ENCODE data around the gene ACOX3. TPM values are rescaled to one million over a fixed set of nuclear protein-coding genes. Genes with fewer than 3 reads are reported as not detected.

ACOX3 gene
- polyA plus RNA-seq, 1 of the 3 experiments (the other 2 are of a cell fraction) = 8.4 TPM

DNA sequence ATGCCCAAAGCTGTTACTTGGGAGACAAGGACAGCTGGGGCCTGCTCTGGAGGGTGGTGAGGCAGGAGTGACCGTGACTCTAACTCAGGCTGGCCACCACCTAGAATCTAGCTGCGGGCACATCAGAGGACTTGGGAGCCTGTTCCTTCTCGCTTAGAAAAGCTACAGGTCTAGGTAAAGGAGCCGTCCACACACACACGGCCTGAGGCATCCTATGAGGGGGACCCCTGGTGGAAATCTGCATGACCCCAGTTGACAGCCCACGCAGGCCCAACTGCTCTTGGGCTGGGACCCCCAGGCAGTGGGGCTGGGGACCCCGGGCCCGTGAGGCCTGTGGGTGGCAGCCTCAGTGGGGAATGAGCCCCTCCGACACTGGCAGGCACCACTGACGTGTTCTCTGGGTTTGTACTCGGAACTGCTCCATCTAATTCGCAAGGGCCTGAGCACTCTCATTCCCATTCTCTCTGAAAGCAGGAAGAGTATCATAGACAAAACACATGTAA lies 75.6 kb downstream of the ACOX3 start:
- Histone ChIP-seq H3K4me1 (ENCODE audit: control insufficient read depth in 1 of 2, insufficient read depth in 2 of 2, low read depth in 1 of 2, low read length in 1 of 2) (peaks cover 0 to 15% of the 10 kb centered on the region in 2 experiments; a peak in 2 of 4 replicates), H3K4me2 (no peak overlapping the region), H3K4me3 (ENCODE audit: low read depth in 2 of 2, low read length in 1 of 2) (no peak overlapping the region), H4K20me1 (ENCODE audit: insufficient read depth) (no peaks in the 10 kb centered on the region), H2AFZ (ENCODE audit: low read depth) (no peak overlapping the region), H3F3A (replicated peaks; ENCODE audit: insufficient read depth) (no peaks in the 10 kb centered on the region), H3K9me3 (peaks cover 11% of the 10 kb centered on the region; the same call in 1 of the 2 replicates), H3K36me3 (replicated peaks in 1 of 2; ENCODE audit: control insufficient read depth in 1 of 2, insufficient read depth in 2 of 2, low read length in 1 of 2) (no peaks in the 10 kb centered on the region), H3K27me3 (ENCODE audit: insufficient read depth) (no peaks in the 10 kb centered on the region), H3K9me2 (no peaks in the 10 kb centered on the region), H3K9ac (no peak overlapping the region), H3K79me2 (ENCODE audit: insufficient read depth) (no peaks in the 10 kb centered on the region), H3K27ac (ENCODE audit: low read depth in 2 of 2, low read length in 1 of 2) (no peak overlapping the region)
- WGBS (ENCODE audit: low lambda C conversion rate) = 100% methylated on average over 5 of the region's 12 CpGs
- TF ChIP-seq GATA2 (CRISPR knock-in tag; IDR thresholded peaks at IDR 0.05) (no peak), SIN3A (IDR thresholded peaks at IDR 0.05; ENCODE audit: borderline replicate concordance, low read depth, low read length) (no peak), EZH2phosphoT487 (IDR thresholded peaks at IDR 0.05; ENCODE audit: borderline replicate concordance, low read depth) (no peak), EP300 (IDR thresholded peaks at IDR 0.05; ENCODE audit: borderline replicate concordance in 1 of 2, low read depth in 1 of 2, low read length in 1 of 2) (no peak), RXRA (IDR thresholded peaks at IDR 0.05; ENCODE audit: borderline replicate concordance, low read depth) (no peak), CHD2 (IDR thresholded peaks at IDR 0.05; ENCODE audit: low read length, partially characterized antibody) (no peak), FOXM1 (IDR thresholded peaks at IDR 0.05; ENCODE audit: low read depth) (no peak)
- DNase-seq = no peak
- CTCF ChIA-PET = interaction anchor here (0.9 kb wide), 1 partner anchor 38 kb away, joined by 4 read pairs; no protein-coding TSS in a partner anchor
- POLR2A ChIA-PET = no interaction called here

DNA sequence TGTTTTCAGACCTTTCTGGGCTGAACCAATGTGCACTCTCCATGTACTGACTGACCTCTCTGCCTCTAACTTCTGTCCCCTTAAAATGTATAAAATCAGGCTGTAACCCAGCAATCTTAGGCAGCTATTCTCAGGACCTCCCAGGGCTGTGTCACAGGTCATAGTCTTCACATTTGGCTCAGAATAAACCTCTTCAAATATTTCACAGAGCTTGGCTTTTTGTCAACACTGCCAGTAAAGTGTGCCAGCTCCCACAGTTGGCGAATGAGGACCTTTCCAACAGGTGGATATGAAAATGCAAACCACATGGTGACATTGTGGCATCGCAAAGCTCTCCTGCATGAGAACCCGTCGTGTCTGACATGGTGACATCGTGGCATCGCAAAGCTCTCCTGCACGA lies 76.4 kb downstream of the ACOX3 start:
- no peaks in the 10 kb centered on the region for H3K27me3 ChIP-seq (ENCODE audit: insufficient read depth)
- H3K9ac ChIP-seq = no peak overlapping the region
- H3K36me3 ChIP-seq (replicated peaks in 1 of 2; ENCODE audit: control insufficient read depth in 1 of 2, insufficient read depth in 2 of 2, low read length in 1 of 2) = no peaks in the 10 kb centered on the region
- no peak overlapping the region for H3K27ac ChIP-seq (ENCODE audit: low read depth in 2 of 2, low read length in 1 of 2)
- ChIA-PET CTCF (interaction anchor here (1.7 kb wide), 1 partner anchor 39 kb away, joined by 3 read pairs; no protein-coding TSS in a partner anchor), POLR2A (no interaction called here)
- H3K4me2 ChIP-seq = no peak overlapping the region
- no peaks in the 10 kb centered on the region for H3F3A ChIP-seq (replicated peaks; ENCODE audit: insufficient read depth)
- peaks cover 0 to 15% of the 10 kb centered on the region in 2 experiments; a peak in 2 of 4 replicates for H3K4me1 ChIP-seq (ENCODE audit: control insufficient read depth in 1 of 2, insufficient read depth in 2 of 2, low read depth in 1 of 2, low read length in 1 of 2)
- no peaks in the 10 kb centered on the region for H3K79me2 ChIP-seq (ENCODE audit: insufficient read depth)
- H4K20me1 ChIP-seq (ENCODE audit: insufficient read depth) = no peaks in the 10 kb centered on the region
- no peaks in the 10 kb centered on the region for H3K9me2 ChIP-seq
- no peak overlapping the region for H3K4me3 ChIP-seq (ENCODE audit: low read depth in 2 of 2, low read length in 1 of 2)
- DNase-seq = no peak
- peaks cover 11% of the 10 kb centered on the region; the same call in 1 of the 2 replicates for H3K9me3 ChIP-seq
- WGBS (ENCODE audit: low lambda C conversion rate) = 91% methylated on average over 4 of the region's 7 CpGs
- no peak for TF ChIP-seq RAD21 (IDR thresholded peaks at IDR 0.05; ENCODE audit: low read length)
- no peak for TF ChIP-seq MXI1 (IDR thresholded peaks at IDR 0.05; ENCODE audit: low read depth, low read length)
- TF ChIP-seq, protein P1, sequence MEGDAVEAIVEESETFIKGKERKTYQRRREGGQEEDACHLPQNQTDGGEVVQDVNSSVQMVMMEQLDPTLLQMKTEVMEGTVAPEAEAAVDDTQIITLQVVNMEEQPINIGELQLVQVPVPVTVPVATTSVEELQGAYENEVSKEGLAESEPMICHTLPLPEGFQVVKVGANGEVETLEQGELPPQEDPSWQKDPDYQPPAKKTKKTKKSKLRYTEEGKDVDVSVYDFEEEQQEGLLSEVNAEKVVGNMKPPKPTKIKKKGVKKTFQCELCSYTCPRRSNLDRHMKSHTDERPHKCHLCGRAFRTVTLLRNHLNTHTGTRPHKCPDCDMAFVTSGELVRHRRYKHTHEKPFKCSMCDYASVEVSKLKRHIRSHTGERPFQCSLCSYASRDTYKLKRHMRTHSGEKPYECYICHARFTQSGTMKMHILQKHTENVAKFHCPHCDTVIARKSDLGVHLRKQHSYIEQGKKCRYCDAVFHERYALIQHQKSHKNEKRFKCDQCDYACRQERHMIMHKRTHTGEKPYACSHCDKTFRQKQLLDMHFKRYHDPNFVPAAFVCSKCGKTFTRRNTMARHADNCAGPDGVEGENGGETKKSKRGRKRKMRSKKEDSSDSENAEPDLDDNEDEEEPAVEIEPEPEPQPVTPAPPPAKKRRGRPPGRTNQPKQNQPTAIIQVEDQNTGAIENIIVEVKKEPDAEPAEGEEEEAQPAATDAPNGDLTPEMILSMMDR (IDR thresholded peaks at IDR 0.05) = no peak
- no peak for TF ChIP-seq NFIC (IDR thresholded peaks at IDR 0.05; ENCODE audit: borderline replicate concordance)
- TF ChIP-seq TCF12 (IDR thresholded peaks at IDR 0.05) = no peak
- TF ChIP-seq, protein P2, sequence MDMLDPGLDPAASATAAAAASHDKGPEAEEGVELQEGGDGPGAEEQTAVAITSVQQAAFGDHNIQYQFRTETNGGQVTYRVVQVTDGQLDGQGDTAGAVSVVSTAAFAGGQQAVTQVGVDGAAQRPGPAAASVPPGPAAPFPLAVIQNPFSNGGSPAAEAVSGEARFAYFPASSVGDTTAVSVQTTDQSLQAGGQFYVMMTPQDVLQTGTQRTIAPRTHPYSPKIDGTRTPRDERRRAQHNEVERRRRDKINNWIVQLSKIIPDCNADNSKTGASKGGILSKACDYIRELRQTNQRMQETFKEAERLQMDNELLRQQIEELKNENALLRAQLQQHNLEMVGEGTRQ (IDR thresholded peaks at IDR 0.05; ENCODE audit: borderline replicate concordance, low read depth, low read length) = no peak
- no peak for TF ChIP-seq CHD2 (IDR thresholded peaks at IDR 0.05; ENCODE audit: low read length, partially characterized antibody)
- no peak for TF ChIP-seq GATA2 (CRISPR knock-in tag; IDR thresholded peaks at IDR 0.05)
- TF ChIP-seq TAF1 (IDR thresholded peaks at IDR 0.05; ENCODE audit: borderline replicate concordance, low read depth, low read length) = no peak
- no peak for TF ChIP-seq POLR2AphosphoS5 (IDR thresholded peaks at IDR 0.05; ENCODE audit: low read depth, low read length)
- no peak for TF ChIP-seq ELF1 (IDR thresholded peaks at IDR 0.05)
- no peak for TF ChIP-seq JUND (IDR thresholded peaks at IDR 0.05)
- TF ChIP-seq RCOR1 (IDR thresholded peaks at IDR 0.05; ENCODE audit: low read length) = no peak
- TF ChIP-seq RXRA (IDR thresholded peaks at IDR 0.05; ENCODE audit: borderline replicate concordance, low read depth) = no peak
- H2AFZ ChIP-seq (ENCODE audit: low read depth) = no peak overlapping the region
